Neural progenitor cell (in vitro differentiated cells): Measurements from ENCODE around the gene IGDCC3. TPM values are rescaled to one million over a fixed set of nuclear protein-coding genes. Genes with fewer than 3 reads are reported as not detected.

Experiments used
- DNase-seq: peaks from one replicate; pipeline ENCODE4 v3.0.0-alpha.2; 2016; ENCODE audit warnings: low spot score
- H2AFZ ChIP-seq: fragments of 200-600 bp; sonication (generic); replicated peaks from 2 replicates; pipeline ENCODE4 v1.6.1; 2016; ENCODE audit warnings: antibody characterized with exemption
- H3F3A ChIP-seq: fragments of 200-600 bp; sonication (generic); 2 replicates; pipeline ENCODE4 v1.6.1; 2016; ENCODE audit warnings: antibody characterized with exemption, low read depth
- H3K27ac ChIP-seq: fragments of 200-600 bp; sonication (generic); 2 replicates; pipeline ENCODE4 v1.5.1; 2016; ENCODE audit warnings: mild to moderate bottlenecking
- H3K27me3 ChIP-seq: fragments of 200-600 bp; sonication (generic); 2 replicates; pipeline ENCODE4 v1.6.1; 2016; ENCODE audit warnings: mild to moderate bottlenecking, moderate library complexity
- H3K36me3 ChIP-seq: fragments of 200-600 bp; sonication (generic); 2 replicates; pipeline ENCODE4 v1.5.1; 2016
- H3K4me1 ChIP-seq: fragments of 200-600 bp; sonication (generic); 2 replicates; pipeline ENCODE4 v1.6.1; 2016; ENCODE audit warnings: mixed run types
- H3K4me2 ChIP-seq: fragments of 200-600 bp; sonication (generic); 2 replicates; pipeline ENCODE4 v1.6.1; 2016
- H3K4me3 ChIP-seq: fragments of 200-600 bp; sonication (generic); 2 replicates; pipeline ENCODE4 v1.5.1; 2016
- H3K79me2 ChIP-seq: fragments of 200-600 bp; sonication (generic); 2 replicates; pipeline ENCODE4 v1.6.1; 2016; ENCODE audit warnings: low read depth
- H3K9ac ChIP-seq: fragments of 200-600 bp; sonication (generic); 2 replicates; pipeline ENCODE4 v1.6.1; 2016
- H3K9me3 ChIP-seq: fragments of 200-600 bp; sonication (generic); 2 replicates; pipeline ENCODE4 v1.5.1; 2016; ENCODE audit warnings: low read depth
- H4K20me1 ChIP-seq: fragments of 200-600 bp; sonication (generic); 2 replicates; pipeline ENCODE4 v1.6.1; 2016; ENCODE audit warnings: low read depth
- H3K27ac Mint-ChIP-seq: 3 replicates; pipeline ENCODE4 v1.8.0; 2021; ENCODE audit warnings: mixed read lengths
- H3K27me3 Mint-ChIP-seq: 2 replicates; pipeline ENCODE4 v1.8.0; 2022; ENCODE audit warnings: low read depth, mild to moderate bottlenecking, inconsistent platforms, moderate library complexity, mixed read lengths; ENCODE audit not compliant: insufficient read depth
- H3K36me3 Mint-ChIP-seq: 3 replicates; pipeline ENCODE4 v1.8.0; 2021; ENCODE audit warnings: mixed read lengths
- H3K4me1 Mint-ChIP-seq: 3 replicates; pipeline ENCODE4 v1.8.0; 2021; ENCODE audit warnings: mixed read lengths
- H3K4me3 Mint-ChIP-seq: 3 replicates; pipeline ENCODE4 v1.8.0; 2021; ENCODE audit warnings: mild to moderate bottlenecking, moderate library complexity, mixed read lengths
- H3K9me3 Mint-ChIP-seq: 3 replicates; pipeline ENCODE4 v1.8.0; 2020; ENCODE audit warnings: mixed read lengths
- EZH2 ChIP-seq: fragments of 200-600 bp; sonication (generic); IDR thresholded peaks from 2 replicates; pipeline ENCODE4 v1.6.1; 2017; ENCODE audit warnings: antibody characterized with exemption, mild to moderate bottlenecking, moderate library complexity
- EZH2phosphoT487 ChIP-seq: fragments of 200-600 bp; sonication (generic); IDR thresholded peaks from 2 replicates; pipeline ENCODE4 v1.6.1; 2017; ENCODE audit warnings: antibody characterized with exemption
- total RNA-seq: library from RNA; depleted of rRNA; stranded (reverse); fragments of >200 nt; gene quantifications from 2 replicates; pipeline ENCODE4 v1.2.3, GENCODE V29; 2015; ENCODE audit warnings: low replicate concordance
- TF ChIP-seq, protein P1 (sequence below): fragments of 200-600 bp; sonication (generic); IDR thresholded peaks from 2 replicates; pipeline ENCODE4 v1.5.1; 2017; ENCODE audit warnings: antibody characterized with exemption, mild to moderate bottlenecking

IGDCC3 gene
- total RNA-seq, 1 donor from 2014 or later, result 15.8 TPM

DNA sequence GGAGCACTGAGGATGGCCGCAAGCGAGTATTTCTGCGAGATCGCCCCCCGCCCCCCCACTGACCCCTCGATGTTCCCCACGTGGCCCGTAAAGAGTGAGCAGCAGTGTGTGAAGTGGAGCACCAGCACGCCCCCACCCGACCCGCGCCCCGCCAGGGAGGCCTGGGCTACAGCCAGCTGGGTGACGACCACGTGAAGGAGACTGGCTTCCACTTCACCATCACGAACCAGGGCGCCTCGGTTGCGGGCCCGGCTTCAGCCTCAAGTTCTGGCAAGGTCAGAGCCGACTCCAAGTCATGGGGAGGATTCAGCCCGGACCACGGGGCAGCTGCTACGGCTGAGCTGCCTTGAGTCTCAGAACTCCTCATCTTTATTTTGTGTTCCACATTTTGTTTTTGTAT is 75.7 kb downstream of the IGDCC3 start:
- no peak overlapping the region for H3K27ac ChIP-seq
- peaks cover 57% of the 10 kb centered on the region for H3F3A ChIP-seq
- H3K27me3 Mint-ChIP-seq, result peaks cover 6% of the 10 kb centered on the region
- no peak for DNase-seq
- peaks cover 9% of the 10 kb centered on the region for H3K4me1 ChIP-seq
- H3K9me3 ChIP-seq, result no peaks in the 10 kb centered on the region
- H3K4me2 ChIP-seq, result no peak overlapping the region
- no peaks in the 10 kb centered on the region for H3K9me3 Mint-ChIP-seq
- no peaks in the 10 kb centered on the region for H3K36me3 Mint-ChIP-seq
- H4K20me1 ChIP-seq, result no peaks in the 10 kb centered on the region
- H2AFZ ChIP-seq, result no peak overlapping the region
- H3K36me3 ChIP-seq, result no peaks in the 10 kb centered on the region
- no peaks in the 10 kb centered on the region for H3K27me3 ChIP-seq
- H3K4me3 ChIP-seq, result no peak overlapping the region
- H3K4me3 Mint-ChIP-seq, result peak overlapping the region; percentile 19
- no peaks in the 10 kb centered on the region for H3K79me2 ChIP-seq
- no peak for TF ChIP-seq EZH2
- TF ChIP-seq, protein P1, sequence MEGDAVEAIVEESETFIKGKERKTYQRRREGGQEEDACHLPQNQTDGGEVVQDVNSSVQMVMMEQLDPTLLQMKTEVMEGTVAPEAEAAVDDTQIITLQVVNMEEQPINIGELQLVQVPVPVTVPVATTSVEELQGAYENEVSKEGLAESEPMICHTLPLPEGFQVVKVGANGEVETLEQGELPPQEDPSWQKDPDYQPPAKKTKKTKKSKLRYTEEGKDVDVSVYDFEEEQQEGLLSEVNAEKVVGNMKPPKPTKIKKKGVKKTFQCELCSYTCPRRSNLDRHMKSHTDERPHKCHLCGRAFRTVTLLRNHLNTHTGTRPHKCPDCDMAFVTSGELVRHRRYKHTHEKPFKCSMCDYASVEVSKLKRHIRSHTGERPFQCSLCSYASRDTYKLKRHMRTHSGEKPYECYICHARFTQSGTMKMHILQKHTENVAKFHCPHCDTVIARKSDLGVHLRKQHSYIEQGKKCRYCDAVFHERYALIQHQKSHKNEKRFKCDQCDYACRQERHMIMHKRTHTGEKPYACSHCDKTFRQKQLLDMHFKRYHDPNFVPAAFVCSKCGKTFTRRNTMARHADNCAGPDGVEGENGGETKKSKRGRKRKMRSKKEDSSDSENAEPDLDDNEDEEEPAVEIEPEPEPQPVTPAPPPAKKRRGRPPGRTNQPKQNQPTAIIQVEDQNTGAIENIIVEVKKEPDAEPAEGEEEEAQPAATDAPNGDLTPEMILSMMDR, result no peak
- TF ChIP-seq EZH2phosphoT487, result no peak
- H3K27ac Mint-ChIP-seq, result no peak overlapping the region
- peaks cover 55% of the 10 kb centered on the region for H3K4me1 Mint-ChIP-seq
- H3K9ac ChIP-seq, result no peak overlapping the region

DNA sequence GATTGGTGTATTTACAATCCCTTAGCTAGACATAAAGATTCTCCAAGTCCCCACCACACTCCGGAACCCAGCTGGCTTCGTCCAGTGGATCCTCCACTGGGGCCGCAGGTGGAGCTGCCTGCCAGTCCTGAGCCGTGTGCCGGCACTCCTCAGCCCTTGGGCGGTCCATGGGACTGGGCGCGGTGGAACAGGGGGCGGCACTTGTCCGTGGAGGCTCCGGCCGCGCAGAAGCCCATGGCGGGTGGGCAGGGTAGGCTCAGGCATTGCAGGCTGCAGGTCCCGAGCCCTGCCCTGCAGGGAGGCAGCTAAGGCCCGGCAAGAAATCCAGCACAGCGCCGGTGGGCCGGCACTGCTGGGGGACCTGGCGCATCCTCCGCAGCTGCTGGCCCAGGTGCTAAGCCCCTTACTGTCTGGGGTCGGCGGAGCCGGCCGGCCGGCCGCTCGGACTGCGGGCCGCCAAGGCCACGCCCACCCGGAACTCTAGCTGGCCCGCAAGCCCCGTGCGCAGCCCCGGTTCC is 76.8 kb downstream of the IGDCC3 start:
- H4K20me1 ChIP-seq, result no peaks in the 10 kb centered on the region
- TF ChIP-seq EZH2phosphoT487, result no peak
- TF ChIP-seq, protein P1, result no peak
- peak overlapping the region; percentile 19 for H3K4me3 ChIP-seq
- H3K36me3 ChIP-seq, result no peaks in the 10 kb centered on the region
- Mint-ChIP-seq H3K27me3 (peaks cover 9% of the 10 kb centered on the region), H3K9me3 (no peaks in the 10 kb centered on the region), H3K36me3 (no peaks in the 10 kb centered on the region), H3K4me1 (peaks cover 51% of the 10 kb centered on the region), H3K27ac (no peak overlapping the region), H3K4me3 (no peak overlapping the region)
- peak; percentile 75 for DNase-seq
- peaks cover 9% of the 10 kb centered on the region for H3K4me1 ChIP-seq
- no peak overlapping the region for H3K9ac ChIP-seq
- H2AFZ ChIP-seq, result no peak overlapping the region
- no peaks in the 10 kb centered on the region for H3K27me3 ChIP-seq
- no peak overlapping the region for H3K27ac ChIP-seq
- peak overlapping the region; percentile 50 for H3K4me2 ChIP-seq
- H3K9me3 ChIP-seq, result no peaks in the 10 kb centered on the region
- no peaks in the 10 kb centered on the region for H3K79me2 ChIP-seq
- H3F3A ChIP-seq, result peaks cover 58% of the 10 kb centered on the region

DNA sequence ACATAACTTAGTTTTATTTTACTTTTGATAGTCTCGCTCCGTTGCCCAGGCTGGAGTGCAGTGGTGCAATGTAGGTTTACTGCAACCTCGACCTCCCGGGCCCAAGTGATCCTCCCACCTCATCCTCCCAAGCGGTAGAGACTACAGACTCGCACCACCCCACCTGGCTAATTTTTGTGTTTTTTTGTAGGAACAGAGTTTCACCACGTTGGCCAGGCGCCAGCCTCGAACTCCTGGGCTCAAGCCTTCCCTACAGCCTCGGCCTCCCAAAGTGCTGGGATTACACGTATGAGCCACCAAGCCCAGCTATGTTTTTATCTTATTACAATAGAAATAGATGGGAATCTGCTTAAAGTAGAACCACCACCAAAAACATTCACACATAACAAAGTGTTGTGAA is 79.1 kb downstream of the IGDCC3 start:
- Histone ChIP-seq H3K27ac (no peak overlapping the region), H3K4me3 (no peak overlapping the region), H2AFZ (no peak overlapping the region), H4K20me1 (no peaks in the 10 kb centered on the region), H3K4me2 (no peak overlapping the region), H3K79me2 (no peaks in the 10 kb centered on the region), H3K36me3 (no peaks in the 10 kb centered on the region), H3K27me3 (no peaks in the 10 kb centered on the region), H3K9ac (no peak overlapping the region), H3K9me3 (no peaks in the 10 kb centered on the region), H3F3A (peaks cover 49% of the 10 kb centered on the region), H3K4me1 (peaks cover 5% of the 10 kb centered on the region)
- Mint-ChIP-seq H3K27me3 (peaks cover 9% of the 10 kb centered on the region), H3K27ac (peak overlapping the region; percentile 94), H3K4me3 (peak overlapping the region; percentile 62), H3K9me3 (no peaks in the 10 kb centered on the region), H3K4me1 (peaks cover 44% of the 10 kb centered on the region), H3K36me3 (no peaks in the 10 kb centered on the region)
- DNase-seq, result no peak
- TF ChIP-seq EZH2phosphoT487, result no peak
- TF ChIP-seq EZH2, result no peak
- TF ChIP-seq, protein P1, result no peak
